HCEC 1CT (cell line): ENCODE measurements around the gene ARNT2.
A peak's percentile ranks its signal among the peaks of the same experiment; 100 is the strongest.

Experiments used
- DNase-seq: peaks from one replicate; pipeline ENCODE4 v3.0.0-alpha.2; 2017

Gene ARNT2

DNA sequence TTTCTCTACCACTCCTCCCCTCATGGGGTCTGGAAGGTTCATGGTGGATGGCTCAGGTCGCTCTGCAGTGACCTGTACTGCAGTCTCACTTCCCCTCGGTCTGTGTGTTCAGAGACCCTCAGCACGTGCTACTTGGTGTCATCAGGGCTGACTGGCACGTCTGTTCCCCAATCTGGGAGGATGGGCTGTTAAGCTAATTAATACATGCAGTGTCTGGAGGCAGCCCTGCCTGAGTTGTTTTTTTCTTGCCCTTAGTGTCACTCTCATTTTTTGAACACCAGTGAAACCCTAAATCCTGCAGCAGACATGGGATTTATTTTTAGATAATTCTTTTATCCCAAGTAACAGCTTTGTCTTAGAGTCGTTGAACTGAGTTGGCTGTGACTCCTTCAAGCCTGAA lies 64.6 kb downstream of the ARNT2 start:
- no peak for DNase-seq

GRCh38 chr15:80471881-80472280 lies 67.7 kb downstream of the ARNT2 start:
- DNase-seq: no peak

DNA sequence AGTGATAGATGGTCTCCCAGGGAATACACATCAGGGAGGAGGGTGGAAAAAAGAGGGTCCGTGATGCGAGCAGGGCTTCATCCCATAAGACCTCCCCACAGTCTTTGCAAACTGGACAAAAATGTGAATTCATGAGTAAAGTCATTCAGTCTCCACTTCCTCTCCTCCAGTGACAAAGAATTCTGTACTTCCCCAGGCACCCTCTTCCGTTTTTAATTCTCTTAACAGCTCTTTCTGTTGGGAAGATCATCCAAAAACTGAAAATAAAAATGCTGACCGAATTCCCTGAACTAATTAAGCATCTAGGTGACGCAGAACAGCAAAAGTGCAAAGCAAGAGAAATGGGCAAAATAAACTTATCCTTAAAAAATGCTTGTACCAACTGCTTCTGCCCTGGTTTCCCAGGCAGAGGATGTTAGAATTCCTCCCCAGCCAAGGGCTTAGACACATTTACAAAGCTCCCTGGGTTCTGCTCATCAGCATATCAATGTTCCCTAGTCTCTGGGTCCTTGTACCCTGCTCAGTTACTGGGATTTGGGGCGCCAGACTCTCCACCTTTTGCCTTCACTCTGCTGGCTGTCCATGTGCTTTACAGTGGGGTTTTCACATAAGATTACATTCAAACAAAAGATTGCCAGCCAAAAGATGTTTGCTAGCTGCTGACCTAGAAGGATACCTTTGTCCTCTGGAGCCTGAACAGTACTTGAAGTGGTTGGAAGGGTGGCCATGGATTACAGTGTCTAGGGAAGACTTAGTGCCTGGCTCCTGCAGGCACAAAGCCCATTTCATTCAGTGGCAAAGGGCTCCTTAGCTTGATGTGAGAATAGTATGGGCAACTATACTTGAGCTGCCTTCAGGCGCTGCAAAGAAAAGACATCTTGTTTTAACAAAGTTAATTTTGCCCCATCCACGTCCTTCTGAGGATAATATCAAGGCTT lies 69.4 kb downstream of the ARNT2 start:
- no peak for DNase-seq

DNA sequence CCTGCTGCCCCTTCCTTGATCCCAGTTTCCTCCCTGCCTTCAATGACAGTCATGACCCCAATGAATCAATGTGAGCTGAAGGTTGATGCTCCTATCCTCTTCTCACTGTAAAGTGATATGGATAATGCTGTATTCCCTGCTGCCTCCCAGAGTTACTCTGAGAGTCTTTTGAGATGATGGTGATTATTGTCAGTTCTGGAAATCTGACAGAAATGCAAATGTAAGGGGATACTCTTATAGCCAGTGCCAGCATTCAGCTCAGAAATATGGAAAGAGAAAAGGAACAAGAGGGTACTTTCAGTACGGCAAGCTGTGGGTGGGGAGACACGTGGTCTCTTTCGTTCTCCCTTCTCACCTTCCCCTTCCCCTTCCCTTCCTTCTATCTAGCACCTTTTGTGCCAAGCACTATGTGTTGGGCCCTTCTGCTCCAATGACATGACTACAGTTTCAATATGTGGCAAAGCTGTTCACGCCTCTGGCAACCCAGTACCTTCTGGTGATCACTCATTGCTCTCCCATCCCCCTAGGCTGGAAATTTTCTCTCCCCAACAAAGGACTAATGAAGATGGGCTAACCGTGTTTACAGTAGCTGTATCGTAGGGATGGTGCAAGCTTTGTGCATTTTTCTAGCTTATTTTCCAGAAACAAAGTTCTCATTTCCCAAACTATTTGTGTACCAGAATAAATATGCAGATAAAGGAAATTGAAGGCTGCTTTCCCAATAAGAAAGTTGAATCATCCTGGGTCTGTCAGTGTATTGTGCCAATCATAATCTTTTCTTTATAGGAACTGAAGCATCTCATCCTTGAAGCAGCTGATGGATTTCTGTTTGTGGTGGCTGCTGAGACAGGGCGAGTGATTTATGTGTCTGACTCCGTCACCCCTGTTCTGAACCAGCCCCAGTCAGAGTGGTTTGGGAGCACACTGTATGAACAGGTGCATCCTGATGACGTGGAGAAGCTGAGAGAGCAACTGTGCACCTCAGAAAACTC lies 70.3 kb downstream of the ARNT2 start:
- DNase-seq: no peak

GRCh38 chr15:80475572-80475971 lies 71.4 kb downstream of the ARNT2 start:
- DNase-seq: no peak

DNA sequence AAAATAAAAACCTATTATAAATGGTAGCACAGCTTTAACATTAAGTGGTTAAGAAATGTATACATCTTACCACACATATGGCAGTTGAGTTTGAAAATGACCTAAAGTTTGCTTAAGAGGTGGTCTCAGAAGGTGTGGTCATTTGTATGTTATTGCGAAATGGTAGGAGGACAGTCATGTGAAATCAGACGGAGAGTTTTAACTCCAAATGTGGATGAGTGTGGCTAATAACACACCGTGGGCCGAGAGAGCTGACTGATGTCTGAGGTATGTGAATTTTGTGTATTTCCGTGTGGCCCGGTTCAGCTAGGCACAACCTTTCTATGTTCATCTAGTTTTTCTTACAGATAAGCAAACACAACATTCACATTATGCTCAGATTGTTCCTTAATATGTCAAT lies 71.9 kb downstream of the ARNT2 start:
- DNase-seq: no peak

GRCh38 chr15:80478075-80478474 lies 73.9 kb downstream of the ARNT2 start:
- DNase-seq: peak; percentile 53

DNA sequence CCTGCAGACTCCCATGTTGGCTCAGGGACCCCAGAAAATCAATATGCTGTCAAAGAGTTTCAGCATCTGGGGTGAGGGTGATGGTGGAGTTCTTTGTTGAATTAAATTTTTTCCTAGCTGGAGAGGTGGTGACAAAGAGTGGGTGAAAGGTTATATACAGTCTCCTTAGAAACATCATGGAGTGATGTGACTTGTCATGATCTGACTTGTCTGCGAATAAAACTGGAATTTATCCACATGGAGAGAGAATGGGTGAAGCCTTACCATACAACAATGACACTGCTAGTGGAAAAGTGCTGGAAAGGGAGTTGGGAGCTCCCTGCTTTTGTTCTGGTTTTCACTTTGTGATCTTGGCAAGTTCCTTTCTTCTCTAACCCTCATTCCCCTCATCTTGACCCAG lies 75.0 kb downstream of the ARNT2 start:
- DNase-seq: no peak

GRCh38 chr15:80480171-80480811 lies 76.1 kb downstream of the ARNT2 start:
- DNase-seq: peak; percentile 25

GRCh38 chr15:80480909-80481308 lies 76.7 kb downstream of the ARNT2 start:
- DNase-seq: peak; percentile 92

GRCh38 chr15:80482696-80483095 lies 78.5 kb downstream of the ARNT2 start:
- no peak for DNase-seq

- no peak for DNase-seq
Measured at GRCh38 chr15:80483725-80484161, 79.6 kb downstream of the ARNT2 start.

- no peak for DNase-seq
Measured at GRCh38 chr15:80484333-80484864, 80.2 kb downstream of the ARNT2 start.

DNA sequence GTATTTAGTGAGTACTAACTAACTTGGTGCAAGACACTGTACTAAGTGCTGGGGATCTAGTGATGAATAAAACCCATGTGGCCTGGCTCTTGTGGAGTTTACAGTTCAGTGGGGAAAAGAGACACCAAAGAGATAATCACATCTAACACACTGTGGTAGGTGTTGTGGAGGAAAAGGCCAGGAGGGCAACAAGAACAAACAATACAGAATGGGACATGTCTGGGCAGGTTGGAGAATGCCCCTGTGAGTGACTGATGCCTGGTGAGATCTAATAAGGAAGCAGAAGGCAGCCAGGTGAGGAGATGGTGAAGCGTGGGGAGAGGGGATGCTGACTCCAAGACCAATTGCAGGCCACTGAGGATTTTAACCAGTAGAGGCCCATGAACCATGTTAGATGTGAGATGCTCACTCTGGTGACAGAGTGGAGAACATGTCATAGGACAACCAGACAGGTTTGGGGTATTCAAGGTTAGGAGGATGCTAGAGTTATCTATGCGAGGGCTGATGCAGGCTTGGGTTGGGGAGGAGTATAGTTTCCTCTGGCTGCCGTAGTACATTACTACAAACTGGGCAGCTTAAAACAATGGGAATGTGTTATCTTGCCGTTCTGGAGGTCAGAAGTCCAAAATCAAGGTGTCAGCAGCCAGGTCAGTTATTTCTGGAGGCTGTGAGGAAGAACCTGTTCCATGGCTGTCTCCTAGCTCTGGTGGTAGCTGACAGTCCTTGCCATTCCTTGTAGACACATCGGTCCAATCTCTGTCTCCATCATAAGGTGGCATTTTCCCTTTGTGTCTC lies 81.4 kb downstream of the ARNT2 start:
- DNase-seq: no peak

- no peak for DNase-seq
Measured at GRCh38 chr15:80487839-80488390, 83.7 kb downstream of the ARNT2 start.

- DNase-seq: peak; percentile 93
Measured at GRCh38 chr15:80489030-80489594, 84.9 kb downstream of the ARNT2 start.

DNA sequence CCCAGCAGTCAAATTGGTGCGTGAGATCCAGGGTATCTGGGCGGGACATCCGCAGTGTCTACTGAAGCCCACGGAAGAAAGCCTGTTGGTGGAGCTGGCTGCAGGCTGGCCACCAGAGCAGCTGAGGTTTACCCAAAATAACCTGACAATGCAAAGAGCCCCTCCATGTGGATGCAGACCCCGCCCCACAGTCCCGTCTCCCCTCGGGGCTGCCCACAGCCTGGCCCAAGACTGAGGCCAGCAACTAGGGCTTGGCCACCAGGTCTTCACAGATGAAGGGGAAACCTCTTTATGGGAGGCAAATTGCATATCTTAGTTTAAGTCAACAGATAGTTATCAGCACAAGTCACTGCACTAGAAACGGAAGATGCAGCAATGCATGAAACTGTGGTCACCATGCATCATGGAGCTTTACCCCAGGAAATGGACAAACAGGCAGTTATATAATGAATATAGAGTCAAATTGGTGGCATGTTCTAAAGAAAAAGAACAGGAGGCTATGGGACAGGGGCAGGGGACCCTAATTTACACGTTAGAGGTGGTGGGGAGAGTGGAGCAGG lies 86.3 kb downstream of the ARNT2 start:
- DNase-seq: no peak

- no peak for DNase-seq
Measured at GRCh38 chr15:80491163-80491847, 87.1 kb downstream of the ARNT2 start.

- DNase-seq: no peak
Measured at GRCh38 chr15:80492409-80492808, 88.2 kb downstream of the ARNT2 start.

DNA sequence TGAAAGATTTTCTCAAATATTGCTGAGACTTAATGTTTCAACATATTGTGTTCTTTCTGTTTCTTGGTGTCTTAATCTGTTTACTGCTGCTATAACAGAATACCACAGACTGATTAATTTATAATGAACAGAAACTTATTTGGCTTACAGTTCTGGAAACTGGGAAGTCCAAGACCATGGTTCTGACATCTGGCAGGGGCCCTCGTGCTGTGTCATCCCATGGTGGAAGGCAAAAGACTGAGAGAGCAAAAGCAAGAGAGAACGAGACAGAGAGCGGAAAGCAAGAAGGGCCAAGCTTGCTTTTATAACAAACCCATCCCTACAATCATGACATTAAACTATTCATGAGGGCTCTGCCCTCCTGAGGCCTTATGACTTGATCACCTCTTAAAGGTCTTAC lies 88.7 kb downstream of the ARNT2 start:
- DNase-seq: no peak
